Sigmoid colon (tissue), 7 donors: Measurements from ENCODE around the gene ZNF571. TPM values are rescaled to one million over a fixed set of nuclear protein-coding genes. Genes with fewer than 3 reads are reported as not detected.
A peak's percentile ranks its signal among the peaks of the same experiment; 100 is the strongest.

Experiments
- DNase-seq: peaks from one replicate; pipeline ENCODE4 v3.0.0-alpha.2; 2019
- H3K27ac ChIP-seq, 4 donors: fragments of 200-600 bp; sonication (generic); one replicate each; pipeline ENCODE4 v1.5.1; 2016 to 2019; ENCODE audit warnings: mild to moderate bottlenecking in 1 of 4
- H3K27me3 ChIP-seq, 3 donors: fragments of 200-600 bp; sonication (generic); one replicate each; pipeline ENCODE4 v1.5.1; 2019; ENCODE audit warnings: mild to moderate bottlenecking in 1 of 3
- H3K36me3 ChIP-seq, 4 donors: fragments of 200-600 bp; sonication (generic); one replicate each; pipeline ENCODE4 v1.5.1; 2016 to 2019
- H3K4me1 ChIP-seq, 4 donors: fragments of 200-600 bp; sonication (generic); one replicate each; pipeline ENCODE4 v1.5.1; 2017 to 2019
- H3K4me3 ChIP-seq, 4 donors: fragments of 200-600 bp; sonication (generic); one replicate each; pipeline ENCODE4 v1.5.1; 2017 to 2019; ENCODE audit warnings: mild to moderate bottlenecking in 2 of 4, moderate library complexity in 1 of 4
- H3K9me3 ChIP-seq, 4 donors: fragments of 200-600 bp in 3 of 4; sonication (generic) in 3 of 4; one replicate each; pipeline versions ENCODE4 v1.5.1 to v1.6.1; 2013 to 2019
- CTCF ChIP-seq, 4 experiments: fragments of 450-650 bp in 3 of 4; fragments of 200-600 bp in 1 of 4; IDR thresholded peaks; one replicate each; pipeline ENCODE4 v1.5.1; 2016 to 2019; ENCODE audit warnings: antibody characterized with exemption in 4 of 4, mild to moderate bottlenecking in 3 of 4, moderate library complexity in 2 of 4
- EP300 ChIP-seq, 4 donors: sonication (generic); formaldehyde crosslinking; IDR thresholded peaks; one replicate each; pipeline ENCODE4 v1.6.1; 2017; ENCODE audit warnings: antibody characterized with exemption in 4 of 4
- POLR2A ChIP-seq, 2 donors: fragments of 450-650 bp; IDR thresholded peaks; one replicate each; pipeline ENCODE4 v1.6.1; 2016; ENCODE audit warnings: antibody characterized with exemption in 2 of 2, mild to moderate bottlenecking in 2 of 2, moderate library complexity in 2 of 2
- POLR2AphosphoS5 ChIP-seq, 4 donors: sonication (generic); formaldehyde crosslinking; IDR thresholded peaks; one replicate each; pipeline ENCODE4 v1.6.1; 2017; ENCODE audit warnings: antibody characterized with exemption in 4 of 4
- WGBS, 2 donors: extraction: QIAGEN DNeasy Blood & Tissue Kit; methylation state at CpG; one replicate each; pipeline ENCODE4 v1.1.7; 2013; 5-methylcytosine and 5-hydroxymethylcytosine counted together
- intact Hi-C: fragments of 100-400 bp; cut with DNase I; formaldehyde crosslinking; loops from one replicate; pipeline ENCODE4 v1.15.1; 2023
- polyA plus RNA-seq, 3 donors: library from polyadenylated mRNA; stranded (reverse); fragments of 200-250 nt; gene quantifications; one replicate each; pipeline ENCODE4 v1.2.3, GENCODE V29; 2013
- total RNA-seq, 4 donors: library from RNA; depleted of rRNA; stranded (reverse); fragments of >200 nt; gene quantifications; one replicate each; pipeline ENCODE4 v1.1.0, GENCODE V29; 2016
- donor health status: healthy with polysubstance abuse.
- donor health status: Bipolar disorder and iron deficiency.
- donor health status: healthy.

ZNF571 gene
- total and polyA plus RNA-seq, 7 donors: 1.2 to 11.4 (median 3.1) TPM

DNA sequence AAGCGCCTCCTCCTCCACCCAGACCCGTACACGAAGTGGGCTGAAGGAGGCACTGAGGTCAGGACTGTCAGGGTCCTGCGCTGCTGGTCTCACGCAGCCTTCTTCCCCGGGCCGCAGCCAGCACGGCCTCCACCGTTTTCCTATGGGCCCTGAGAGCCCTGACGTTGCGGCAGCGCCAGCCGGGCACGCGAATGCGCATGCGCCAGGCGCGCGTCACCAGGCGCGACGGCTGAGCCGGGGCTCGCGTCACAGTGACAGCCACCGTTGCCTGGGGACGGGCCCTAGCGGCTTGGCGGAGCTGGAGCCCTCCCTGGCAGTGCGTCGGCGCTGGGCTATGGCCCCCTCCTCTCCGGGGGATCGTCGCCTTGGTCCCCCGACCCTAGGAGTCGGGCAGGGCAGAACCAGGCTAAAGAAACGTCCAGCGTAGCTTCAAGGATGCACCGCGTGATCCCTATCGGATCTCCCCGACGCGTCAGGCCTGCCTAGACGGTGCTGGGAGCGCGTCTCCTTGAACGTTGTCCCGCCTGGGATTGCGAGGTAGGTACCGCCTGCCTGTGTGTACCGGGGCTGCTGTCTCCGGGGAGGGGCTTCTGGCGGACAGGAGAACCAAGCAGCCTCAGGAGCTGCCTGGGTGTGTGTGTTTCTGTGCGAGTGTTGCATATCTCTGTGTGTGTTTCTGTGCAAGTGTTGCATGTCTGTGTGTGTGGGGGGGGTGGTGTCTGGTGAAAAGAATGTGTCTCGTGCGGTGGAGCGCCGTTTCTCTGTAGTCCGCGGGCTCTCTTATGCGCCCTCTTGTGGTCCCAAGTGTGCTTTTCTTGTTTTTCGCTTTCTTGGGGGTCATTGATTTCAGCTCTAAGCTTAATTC lies 43.2 kb downstream of the ZNF571 start:
- H3K9me3 ChIP-seq: peaks cover 48 to 87% (median 76%) of the 10 kb centered on the region in 4 donors
- H3K27ac ChIP-seq: no peak overlapping the region
- no peak for DNase-seq
- H3K36me3 ChIP-seq: peaks cover 0 to 4% (median 0%) of the 10 kb centered on the region in 4 donors
- intact Hi-C loops: no loop called here
- H3K4me3 ChIP-seq: peak overlapping the region in 2 of 4 donors; percentile 10 to 31
- WGBS, 2 donors: 5 to 17% methylated on average over 65 of the region's 65 CpGs
- no peaks in the 10 kb centered on the region for H3K4me1 ChIP-seq
- TF ChIP-seq POLR2A (IDR thresholded peaks at IDR 0.05) (no peak), EP300 (IDR thresholded peaks at IDR 0.05) (no peak), CTCF (IDR thresholded peaks at IDR 0.05) (no peak), POLR2AphosphoS5 (IDR thresholded peaks at IDR 0.05) (no peak)
- H3K27me3 ChIP-seq: no peaks in the 10 kb centered on the region

DNA sequence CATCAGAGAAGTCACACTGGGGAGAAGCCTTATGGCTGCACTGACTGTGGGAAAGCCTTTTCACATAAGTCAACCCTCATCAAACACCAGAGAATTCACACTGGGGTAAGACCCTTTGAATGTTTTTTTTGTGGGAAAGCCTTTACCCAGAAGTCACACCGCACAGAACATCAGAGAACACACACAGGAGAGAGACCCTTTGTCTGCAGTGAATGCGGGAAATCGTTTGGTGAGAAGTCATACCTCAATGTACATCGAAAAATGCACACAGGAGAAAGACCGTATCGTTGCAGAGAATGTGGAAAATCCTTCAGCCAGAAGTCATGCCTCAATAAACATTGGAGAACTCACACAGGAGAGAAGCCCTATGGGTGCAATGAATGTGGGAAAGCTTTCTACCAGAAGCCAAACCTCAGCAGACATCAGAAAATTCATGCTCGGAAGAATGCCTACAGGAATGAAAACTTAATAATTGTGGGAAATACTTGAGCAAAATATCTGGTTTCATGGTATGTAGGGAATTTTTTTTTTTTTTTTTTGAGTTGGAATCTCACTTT lies 57.1 kb downstream of the ZNF571 start:
- Histone ChIP-seq H3K27me3 (no peaks in the 10 kb centered on the region), H3K9me3 (peaks cover 21 to 68% (median 51%) of the 10 kb centered on the region in 4 donors), H3K4me1 (no peaks in the 10 kb centered on the region), H3K4me3 (no peak overlapping the region), H3K27ac (no peak overlapping the region), H3K36me3 (peaks cover 27 to 53% (median 49%) of the 10 kb centered on the region in 4 donors)
- DNase-seq: no peak
- WGBS, 2 donors: 96 to 97% methylated on average over 7 of the region's 7 CpGs
- no peak for TF ChIP-seq POLR2AphosphoS5 (IDR thresholded peaks at IDR 0.05)
- intact Hi-C loops: no loop called here

DNA sequence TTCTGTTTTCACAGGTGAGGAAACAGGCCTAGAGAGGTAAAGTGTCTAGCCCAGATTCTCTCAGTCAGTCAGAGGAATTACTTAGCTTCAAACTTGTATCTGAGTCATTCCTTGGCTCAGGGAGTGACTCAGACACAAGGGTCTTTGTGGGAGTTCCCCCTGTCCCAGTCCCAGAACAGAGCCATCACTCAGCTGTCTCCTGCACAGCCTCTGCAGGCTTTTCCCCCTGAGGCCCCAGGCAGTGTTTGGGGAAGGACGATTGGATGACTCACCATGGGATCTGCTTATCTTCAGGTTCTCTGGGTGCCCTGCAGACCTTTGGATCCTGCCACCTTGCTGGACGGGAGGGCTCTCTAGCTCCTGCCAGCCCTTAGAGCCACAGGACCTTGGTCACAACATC lies 74.7 kb downstream of the ZNF571 start:
- Histone ChIP-seq H3K36me3 (peaks cover 9 to 72% (median 24%) of the 10 kb centered on the region in 4 donors), H3K4me1 (no peaks in the 10 kb centered on the region), H3K9me3 (peaks cover 6 to 35% (median 9%) of the 10 kb centered on the region in 4 donors), H3K27ac (no peak overlapping the region), H3K4me3 (no peak overlapping the region), H3K27me3 (no peaks in the 10 kb centered on the region)
- intact Hi-C loops: no loop called here
- DNase-seq: no peak
- TF ChIP-seq EP300 (IDR thresholded peaks at IDR 0.05) (no peak), POLR2A (IDR thresholded peaks at IDR 0.05) (no peak), CTCF (IDR thresholded peaks at IDR 0.05) (no peak), POLR2AphosphoS5 (IDR thresholded peaks at IDR 0.05) (no peak)
- 72 to 82% methylated on average over 2 of the region's 2 CpGs for WGBS, 2 donors

Other genes with a start within 250 kb of the ZNF571 start
- 10 to 100 TPM in 2 of 4 donors, 1 to 10 TPM in 2; 6.1 to 13.8 (median 9.7) TPM for gene ZNF527, start 223.7 kb downstream of the ZNF571 start, total RNA-seq
- 1 to 10 TPM; 1.6 to 3.1 (median 1.8) TPM for gene ZNF527, start 223.7 kb downstream of the ZNF571 start, polyA plus RNA-seq
- 10 to 100 TPM in 1 of 4 donors, 1 to 10 TPM in 3; 4.7 to 10.7 (median 5.9) TPM for gene ZNF569, start 127.3 kb downstream of the ZNF571 start, total RNA-seq
- gene ZNF569, start 127.3 kb downstream of the ZNF571 start, polyA plus RNA-seq: 1 to 10 TPM in 1 of 3 donors, under 1 TPM in 2; 0.46 to 1.5 (median 0.60) TPM
- 1 to 10 TPM; 8.1 to 8.7 (median 8.4) TPM for gene ZNF570, start 125.4 kb downstream of the ZNF571 start, total RNA-seq
- gene ZNF570, start 125.4 kb downstream of the ZNF571 start, polyA plus RNA-seq: 1 to 10 TPM; 1.8 to 2.0 (median 1.8) TPM
- 1 to 10 TPM; 2.9 to 6.1 (median 5.4) TPM for gene ZNF793, start 87.9 kb downstream of the ZNF571 start, total RNA-seq
- 1 to 10 TPM; 1.2 to 3.0 (median 1.6) TPM for gene ZNF793, start 87.9 kb downstream of the ZNF571 start, polyA plus RNA-seq
- gene ZNF540, start 84 bp upstream of the ZNF571 start, total RNA-seq: 1 to 10 TPM; 6.4 to 8.0 (median 7.1) TPM
- 1 to 10 TPM in 1 of 3 donors, under 1 TPM in 1, not detected in 1; 0.60 to 2.1 TPM for gene ZNF540, start 84 bp upstream of the ZNF571 start, polyA plus RNA-seq
- 10 to 100 TPM in 3 of 4 donors, 1 to 10 TPM in 1; 8.3 to 26.7 (median 21.9) TPM for gene ZFP30, start 60.7 kb upstream of the ZNF571 start, total RNA-seq
- 1 to 10 TPM; 2.1 to 3.5 (median 2.4) TPM for gene ZFP30, start 60.7 kb upstream of the ZNF571 start, polyA plus RNA-seq
- gene ZNF607, start 125.0 kb upstream of the ZNF571 start, total RNA-seq: 1 to 10 TPM; 3.7 to 7.2 (median 4.8) TPM
- 1 to 10 TPM in 1 of 3 donors, under 1 TPM in 2; 0.60 to 2.6 (median 0.92) TPM for gene ZNF607, start 125.0 kb upstream of the ZNF571 start, polyA plus RNA-seq
- gene ZNF573, start 184.8 kb upstream of the ZNF571 start, total RNA-seq: 1 to 10 TPM; 6.8 to 9.7 (median 7.6) TPM
- gene ZNF573, start 184.8 kb upstream of the ZNF571 start, polyA plus RNA-seq: 1 to 10 TPM in 2 of 3 donors, not detected in 1; 1.2 to 2.7 TPM